Myocyte (in vitro differentiated cells): ENCODE results near the gene SLC13A5. TPM values are rescaled to one million over a fixed set of nuclear protein-coding genes. Genes with fewer than 3 reads are reported as not detected.

Experiments used
- DNase-seq: peaks from one replicate; pipeline ENCODE4 v3.0.0-alpha.2; 2012; ENCODE audit warnings: low read depth
- microRNA-seq: library from miRNA; unstranded; fragments of <30 nt; microRNA quantifications from one replicate; pipeline ENCODE4, GENCODE V29; 2016
- total RNA-seq: library from RNA; depleted of rRNA; stranded (reverse); fragments of >200 nt; gene quantifications from 2 replicates; pipeline ENCODE4 v1.2.3, GENCODE V29; 2014

The SLC13A5 gene
- total RNA-seq, 1 donor from 2014 or later, result not detected

- peak; percentile 47 for DNase-seq
These were observed 73.3 kb downstream of the SLC13A5 start for GRCh38 chr17:6639586-6640535.

GRCh38 chr17:6639014-6639585 is 74.1 kb downstream of the SLC13A5 start:
- DNase-seq, result no peak

GRCh38 chr17:6638046-6638908 is 74.9 kb downstream of the SLC13A5 start:
- peak; percentile 9 for DNase-seq

- DNase-seq, result no peak
These were observed 75.7 kb downstream of the SLC13A5 start for GRCh38 chr17:6637458-6637840.

- no peak for DNase-seq
These were observed 76.3 kb downstream of the SLC13A5 start for GRCh38 chr17:6636616-6637457.

GRCh38 chr17:6636105-6636504 is 77.1 kb downstream of the SLC13A5 start:
- no peak for DNase-seq

Small RNAs within 50 kb of the gene (microRNA-seq; reads per million reads assigned to microRNA genes)
- not detected for gene MIR4520-1
- not detected for gene MIR4520-2

Other genes starting within 250 kb of the SLC13A5 start
- 0.72 and 0.78 TPM in 2 replicates for gene PITPNM3, start 156.8 kb downstream of the SLC13A5 start, total RNA-seq
- gene KIAA0753, start 72.7 kb downstream of the SLC13A5 start, total RNA-seq, result 5.6 and 5.7 TPM in 2 replicates
- 93.0 and 140 TPM in 2 replicates for gene TXNDC17, start 72.3 kb downstream of the SLC13A5 start, total RNA-seq
- gene MED31, start 61.8 kb downstream of the SLC13A5 start, total RNA-seq, result 9.3 and 15.6 TPM in 2 replicates
- 0.31 and 0.70 TPM in 2 replicates for gene C17orf100, start 61.6 kb downstream of the SLC13A5 start, total RNA-seq
- 6.8 and 9.7 TPM in 2 replicates for gene XAF1, start 42.7 kb upstream of the SLC13A5 start, total RNA-seq
- not detected in 2 replicates for gene FBXO39, start 62.8 kb upstream of the SLC13A5 start, total RNA-seq
- not detected in 2 replicates for gene TEKT1, start 118.4 kb upstream of the SLC13A5 start, total RNA-seq